Colonic mucosa (tissue), 4 donors: ENCODE measurements around the gene TRPV4. TPM values are rescaled to one million over a fixed set of nuclear protein-coding genes. Genes with fewer than 3 reads are reported as not detected.

ENCODE experiments used
- DNase-seq: peaks from one replicate; pipeline ENCODE4 v3.0.0-alpha.2; 2020
- H3K27ac ChIP-seq: fragments of 200-600 bp; one replicate; pipeline ENCODE4 v1.8.0; 2021
- H3K27me3 ChIP-seq: fragments of 200-600 bp; one replicate; pipeline ENCODE4 v1.8.0; 2021
- H3K36me3 ChIP-seq: fragments of 200-600 bp; one replicate; pipeline ENCODE4 v1.8.0; 2021
- H3K4me1 ChIP-seq: fragments of 200-600 bp; one replicate; pipeline ENCODE4 v1.8.0; 2021; ENCODE audit warnings: mild to moderate bottlenecking
- H3K4me3 ChIP-seq: fragments of 200-600 bp; one replicate; pipeline ENCODE4 v1.8.0; 2021
- H3K9ac ChIP-seq, 2 donors: one replicate each; pipeline ENCODE4 v1.7.0; 2013; ENCODE audit warnings: control low read depth in 2 of 2, low read depth in 2 of 2, low read length in 2 of 2
- H3K9me3 ChIP-seq: fragments of 200-600 bp; one replicate; pipeline ENCODE4 v1.8.0; 2021
- CTCF ChIP-seq: fragments of 200-600 bp; IDR thresholded peaks from one replicate; pipeline ENCODE4 v1.8.0; 2022; ENCODE audit warnings: antibody characterized with exemption, mild to moderate bottlenecking
- intact Hi-C: fragments of 100-400 bp; cut with DNase I; formaldehyde crosslinking; loops from one replicate; pipeline ENCODE4 v1.14.1; 2022
- total RNA-seq, 2 donors: library from RNA; stranded (reverse); fragmentation: NEBNext Ultra II Directional in 1 of 2; extraction: Animal tissue kit (Norgen Biotek cat#: 25700) in 1 of 2; gene quantifications; one replicate each; pipeline ENCODE4 v1.2.1, GENCODE V29; 2021
- donor health status: healthy.
- donor health status: DM: no; HTN: no; CAD: no.
- donor health status: DM: no; HTN: no; CAD: no.

TRPV4 gene
- total RNA-seq, 2 donors from 2014 or later, result 0.10 to 0.32 TPM

DNA sequence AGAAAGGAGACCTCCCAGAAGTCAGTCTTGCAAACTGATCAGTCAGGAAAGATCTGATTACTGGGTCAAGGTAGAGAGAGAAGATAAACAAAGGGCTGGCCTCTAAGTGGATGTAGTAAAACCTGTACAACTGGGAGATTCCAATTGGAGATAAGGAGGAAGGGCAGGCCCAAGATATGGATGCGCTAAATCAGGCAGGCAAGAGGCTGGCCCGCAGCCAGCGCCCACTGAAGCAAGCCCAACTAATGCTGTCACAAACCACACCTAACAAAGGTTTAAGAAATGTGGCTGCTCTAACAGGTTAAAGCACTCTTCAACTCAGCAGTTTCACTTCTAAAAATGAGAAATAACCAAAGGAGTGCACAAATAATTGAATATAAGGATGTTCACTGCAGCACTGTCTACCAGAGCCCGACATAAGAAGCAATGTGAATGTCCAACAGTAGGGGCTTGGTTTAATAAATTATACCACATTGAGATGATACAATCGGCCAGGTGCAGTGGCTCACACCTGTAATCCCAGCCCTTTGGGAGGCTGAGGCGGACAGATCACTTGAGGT, 42.5 kb upstream of the TRPV4 start:
- H3K27ac ChIP-seq, result peak overlapping the region; percentile 71
- peaks cover 21% of the 10 kb centered on the region for H3K4me1 ChIP-seq
- H3K9ac ChIP-seq, result peak overlapping the region in 1 of 2 donors; percentile 58
- no peaks in the 10 kb centered on the region for H3K36me3 ChIP-seq
- no peaks in the 10 kb centered on the region for H3K27me3 ChIP-seq
- no peak for TF ChIP-seq CTCF
- no peaks in the 10 kb centered on the region for H3K9me3 ChIP-seq
- intact Hi-C loops, result no loop called here
- no peak overlapping the region for H3K4me3 ChIP-seq
- DNase-seq, result peak; percentile 85

DNA sequence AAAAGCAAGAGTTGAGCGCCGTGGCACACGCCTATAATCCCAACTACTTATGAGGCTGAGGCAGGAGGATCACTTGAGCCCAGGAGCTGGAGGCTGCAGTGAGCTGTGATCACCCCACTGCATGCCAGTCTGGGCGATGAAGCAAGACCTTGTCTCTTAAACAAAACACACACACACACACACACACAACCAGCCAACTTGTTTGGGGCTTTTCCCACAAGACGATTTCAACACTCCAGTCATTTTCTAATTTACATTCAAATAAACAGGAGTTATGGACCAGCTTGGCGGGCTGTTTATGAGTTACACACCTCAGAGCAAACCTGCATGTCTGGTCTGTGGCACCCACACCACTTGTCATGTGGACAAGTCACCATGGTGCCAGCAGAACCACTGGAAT, 40.5 kb upstream of the TRPV4 start:
- intact Hi-C loops, result no loop called here
- Histone ChIP-seq H3K9me3 (no peaks in the 10 kb centered on the region), H3K36me3 (no peaks in the 10 kb centered on the region), H3K27ac (no peak overlapping the region), H3K27me3 (no peaks in the 10 kb centered on the region), H3K9ac (no peak overlapping the region), H3K4me3 (no peak overlapping the region), H3K4me1 (peaks cover 21% of the 10 kb centered on the region)
- no peak for DNase-seq
- TF ChIP-seq CTCF, result no peak

DNA sequence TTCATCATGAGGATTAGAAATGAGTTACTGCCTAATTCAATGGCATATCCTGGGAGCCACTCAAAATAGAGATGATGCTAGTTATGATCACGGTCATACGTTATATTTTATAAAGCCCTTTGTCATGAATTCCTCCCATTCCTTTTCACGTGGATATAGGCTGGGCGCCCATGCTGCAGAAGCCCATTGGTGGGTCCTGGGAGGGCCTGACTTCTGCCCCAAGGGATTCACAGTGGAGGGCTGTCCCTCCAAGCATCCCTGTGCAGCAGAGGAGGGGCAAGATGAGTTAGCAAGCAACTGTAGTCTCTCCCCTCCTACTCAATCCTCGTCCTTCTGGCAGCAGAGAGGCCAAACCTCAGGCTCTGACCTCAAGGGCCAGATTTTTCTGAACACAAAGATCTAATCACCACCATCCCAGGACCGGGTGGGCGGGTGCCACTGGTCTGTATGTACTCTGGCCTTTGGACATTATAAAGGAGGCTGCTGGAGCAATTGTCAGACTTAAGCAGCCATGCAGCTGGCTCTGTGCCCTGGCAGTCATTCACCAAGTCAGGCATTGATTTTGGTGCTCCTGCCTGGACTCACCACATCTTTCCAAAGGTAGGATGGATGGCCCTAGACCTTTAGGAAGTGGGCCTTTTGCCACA, 38.6 kb upstream of the TRPV4 start:
- Histone ChIP-seq H3K9ac (peak overlapping the region in 1 of 2 donors; percentile 55), H3K36me3 (no peaks in the 10 kb centered on the region), H3K4me1 (peaks cover 21% of the 10 kb centered on the region), H3K4me3 (no peak overlapping the region), H3K27ac (peak overlapping the region; percentile 60), H3K9me3 (no peaks in the 10 kb centered on the region), H3K27me3 (no peaks in the 10 kb centered on the region)
- intact Hi-C loops, result no loop called here
- peak; percentile 89 for DNase-seq
- TF ChIP-seq CTCF, result no peak

- H3K4me1 ChIP-seq, result peaks cover 18% of the 10 kb centered on the region
- intact Hi-C loops, result no loop called here
- H3K36me3 ChIP-seq, result no peaks in the 10 kb centered on the region
- no peaks in the 10 kb centered on the region for H3K27me3 ChIP-seq
- H3K4me3 ChIP-seq, result no peak overlapping the region
- DNase-seq, result no peak
- no peaks in the 10 kb centered on the region for H3K9me3 ChIP-seq
- no peak overlapping the region for H3K27ac ChIP-seq
- no peak overlapping the region for H3K9ac ChIP-seq
- no peak for TF ChIP-seq CTCF
These were observed 37.5 kb upstream of the TRPV4 start for GRCh38 chr12:109870648-109871047.

- H3K9me3 ChIP-seq, result no peaks in the 10 kb centered on the region
- intact Hi-C loops, result no loop called here
- H3K27ac ChIP-seq, result peak overlapping the region; percentile 59
- H3K27me3 ChIP-seq, result no peaks in the 10 kb centered on the region
- H3K4me1 ChIP-seq, result peaks cover 24% of the 10 kb centered on the region
- no peak overlapping the region for H3K4me3 ChIP-seq
- no peak overlapping the region for H3K9ac ChIP-seq
- TF ChIP-seq CTCF, result no peak
- H3K36me3 ChIP-seq, result no peaks in the 10 kb centered on the region
- DNase-seq, result no peak
These were observed 35.2 kb upstream of the TRPV4 start for GRCh38 chr12:109868182-109869051.
